H1 (cell line): ENCODE data around the gene SMYD3.

Experiments
- CEBPB ChIP-seq: IDR thresholded peaks from 2 replicates; pipeline ENCODE4 v1.6.1; 2012; ENCODE audit warnings: low read depth, low read length
- CREB1 ChIP-seq: IDR thresholded peaks from 2 replicates; pipeline ENCODE4 v1.6.1; 2012; ENCODE audit warnings: inconsistent platforms
- EGR1 ChIP-seq: IDR thresholded peaks from 2 replicates; pipeline ENCODE4 v1.6.1; 2011; ENCODE audit warnings: low read depth, low read length, borderline replicate concordance
- EP300 ChIP-seq, 2 experiments: IDR thresholded peaks; 1 replicate in 1 of 2; 2 replicates in 1 of 2; pipeline ENCODE4 v1.6.1; 2011 to 2012; ENCODE audit warnings: low read depth in 2 of 2, low read length in 2 of 2, mild to moderate bottlenecking in 2 of 2, borderline replicate concordance in 1 of 2, inconsistent platforms in 1 of 2, moderate library complexity in 1 of 2
- EZH2 ChIP-seq: fragments of 200-600 bp; sonication (generic); IDR thresholded peaks from 2 replicates; pipeline ENCODE4 v1.7.1; 2012; ENCODE audit warnings: low read depth, mild to moderate bottlenecking, moderate library complexity, low read length, inconsistent platforms; ENCODE audit not compliant: severe bottlenecking
- POLR2A ChIP-seq, 2 experiments: IDR thresholded peaks; 1 replicate in 1 of 2; 2 replicates in 1 of 2; pipeline ENCODE4 v1.6.1; 2011; ENCODE audit warnings: low read depth in 2 of 2, low read length in 2 of 2, mild to moderate bottlenecking in 2 of 2; ENCODE audit errors: control extremely low read depth in 1 of 2
- POLR2AphosphoS5 ChIP-seq: IDR thresholded peaks from 2 replicates; pipeline ENCODE4 v1.6.1; 2011; ENCODE audit warnings: low read depth, low read length
- RBBP5 ChIP-seq: IDR thresholded peaks from 2 replicates; pipeline ENCODE4 v1.7.1; 2012; ENCODE audit warnings: low read depth, mild to moderate bottlenecking, inconsistent platforms, low read length, moderate library complexity, borderline replicate concordance
- SIN3A ChIP-seq, 2 experiments: IDR thresholded peaks in 1 of 2; conservative IDR thresholded peaks in 1 of 2; 2 replicates each; pipeline ENCODE4 v1.6.1; 2011 to 2012; ENCODE audit warnings: low read length in 2 of 2, improper control_type of control experiment in 1 of 2, low read depth in 1 of 2, mild to moderate bottlenecking in 1 of 2
- TAF1 ChIP-seq: IDR thresholded peaks from 2 replicates; pipeline ENCODE4 v1.6.1; 2011; ENCODE audit warnings: mild to moderate bottlenecking, low read depth, low read length
- TF ChIP-seq, protein P1 (sequence below), 3 experiments: IDR thresholded peaks; 1 replicate in 2 of 3; 2 replicates in 1 of 3; pipeline versions ENCODE4 v1.5.1 to v1.6.1; 2011; ENCODE audit warnings: low read length in 3 of 3, mild to moderate bottlenecking in 3 of 3, inconsistent platforms in 2 of 3, low read depth in 1 of 3, moderate library complexity in 1 of 3; ENCODE audit not compliant: insufficient read depth in 1 of 3; ENCODE audit errors: control extremely low read depth in 1 of 3

DNA sequence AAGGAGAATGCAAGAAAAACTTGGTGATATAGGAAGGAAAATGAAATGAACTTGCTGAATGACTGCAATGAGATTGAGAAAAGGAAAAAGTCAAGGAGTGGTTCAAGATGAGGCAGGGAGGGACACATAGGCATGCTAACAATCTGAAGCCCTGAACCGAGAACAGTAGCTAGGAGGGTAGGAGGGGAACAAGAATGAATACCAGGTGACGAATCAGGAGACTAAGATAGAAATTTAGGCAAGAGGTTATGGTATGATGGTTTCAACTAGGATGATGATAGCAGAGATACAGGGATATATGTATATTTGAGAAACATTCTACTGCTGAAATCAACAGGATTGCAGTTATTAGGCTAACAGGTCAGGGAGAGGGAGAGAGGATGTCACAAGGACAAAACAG, 44.1 kb downstream of the SMYD3 start:
- no peak for TF ChIP-seq EP300 (IDR thresholded peaks at IDR 0.05; ENCODE audit: borderline replicate concordance in 1 of 2, low read depth in 2 of 2, low read length in 2 of 2)
- no peak for TF ChIP-seq POLR2A (IDR thresholded peaks at IDR 0.05; ENCODE audit: control extremely low read depth in 1 of 2, low read depth in 2 of 2, low read length in 2 of 2)
- TF ChIP-seq POLR2AphosphoS5 = no peak
- TF ChIP-seq, protein P1, sequence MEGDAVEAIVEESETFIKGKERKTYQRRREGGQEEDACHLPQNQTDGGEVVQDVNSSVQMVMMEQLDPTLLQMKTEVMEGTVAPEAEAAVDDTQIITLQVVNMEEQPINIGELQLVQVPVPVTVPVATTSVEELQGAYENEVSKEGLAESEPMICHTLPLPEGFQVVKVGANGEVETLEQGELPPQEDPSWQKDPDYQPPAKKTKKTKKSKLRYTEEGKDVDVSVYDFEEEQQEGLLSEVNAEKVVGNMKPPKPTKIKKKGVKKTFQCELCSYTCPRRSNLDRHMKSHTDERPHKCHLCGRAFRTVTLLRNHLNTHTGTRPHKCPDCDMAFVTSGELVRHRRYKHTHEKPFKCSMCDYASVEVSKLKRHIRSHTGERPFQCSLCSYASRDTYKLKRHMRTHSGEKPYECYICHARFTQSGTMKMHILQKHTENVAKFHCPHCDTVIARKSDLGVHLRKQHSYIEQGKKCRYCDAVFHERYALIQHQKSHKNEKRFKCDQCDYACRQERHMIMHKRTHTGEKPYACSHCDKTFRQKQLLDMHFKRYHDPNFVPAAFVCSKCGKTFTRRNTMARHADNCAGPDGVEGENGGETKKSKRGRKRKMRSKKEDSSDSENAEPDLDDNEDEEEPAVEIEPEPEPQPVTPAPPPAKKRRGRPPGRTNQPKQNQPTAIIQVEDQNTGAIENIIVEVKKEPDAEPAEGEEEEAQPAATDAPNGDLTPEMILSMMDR (IDR thresholded peaks at IDR 0.05; ENCODE audit: control extremely low read depth in 1 of 3, insufficient read depth in 1 of 3, low read depth in 1 of 3, low read length in 3 of 3) = no peak
- no peak for TF ChIP-seq CREB1
- TF ChIP-seq EZH2 = no peak
- no peak for TF ChIP-seq SIN3A (conservative IDR thresholded peaks at IDR 0.05 in 1 of 2, IDR thresholded peaks at IDR 0.05 in 1 of 2; ENCODE audit: low read depth in 1 of 2, low read length in 2 of 2)
- no peak for TF ChIP-seq EGR1
- TF ChIP-seq TAF1 = no peak
- TF ChIP-seq CEBPB = no peak
- no peak for TF ChIP-seq RBBP5
